ENCODE measurements around the gene CDKN2C. TPM values are rescaled to one million over a fixed set of nuclear protein-coding genes. Genes with fewer than 3 reads are reported as not detected.

Gene CDKN2C
- total RNA-seq, 1 experiment from 2014 or later, result 3.5 TPM

- no TSS peak for BruUV-seq (replicated peaks)
- Mint-ChIP-seq H3K27me3 (ENCODE audit: insufficient read depth, unreplicated experiment) (no peaks in the 10 kb centered on the region), H3K27ac (ENCODE audit: unreplicated experiment) (no peak overlapping the region), H3K9me3 (ENCODE audit: unreplicated experiment) (no peaks in the 10 kb centered on the region), H3K36me3 (ENCODE audit: insufficient read depth, unreplicated experiment) (peaks cover 6% of the 10 kb centered on the region), H3K4me3 (ENCODE audit: unreplicated experiment) (no peak overlapping the region), H3K4me1 (ENCODE audit: low read depth, unreplicated experiment) (no peaks in the 10 kb centered on the region)
- no peak for TF ChIP-seq CTCF (IDR thresholded peaks at IDR 0.05; ENCODE audit: insufficient read depth in 1 of 2, low read depth in 1 of 2, low read length in 1 of 2, severe bottlenecking in 1 of 2, unreplicated experiment in 1 of 2)
- DNase-seq, result no peak
- no peaks in the 10 kb centered on the region for H3K36me3 ChIP-seq (ENCODE audit: control insufficient read depth, insufficient read depth, low read length)
- no peaks in the 10 kb centered on the region for H3K4me1 ChIP-seq
- H3K4me3 ChIP-seq (ENCODE audit: low read depth, low read length), result no peak overlapping the region
- POLR2A ChIA-PET, result no interaction called here
- H3K9me3 ChIP-seq, result no peaks in the 10 kb centered on the region
- intact Hi-C loops (cut with micrococcal nuclease; ENCODE audit: unreplicated experiment), result loop anchor here (5.0 to 10.0 kb wide), 2 partner anchors 38 to 190 kb away; no protein-coding TSS in a partner anchor
- CTCF ChIA-PET, result no interaction called here
- H3K27me3 ChIP-seq (replicated peaks; ENCODE audit: control insufficient read depth, insufficient read depth, low read length), result no peaks in the 10 kb centered on the region
Observed at GRCh38 chr1:50964863-50965262, 5.2 kb upstream of the CDKN2C start.

- Histone ChIP-seq H3K4me3 (ENCODE audit: low read depth, low read length) (no peak overlapping the region), H3K27me3 (replicated peaks; ENCODE audit: control insufficient read depth, insufficient read depth, low read length) (no peaks in the 10 kb centered on the region), H3K9me3 (no peaks in the 10 kb centered on the region), H3K36me3 (ENCODE audit: control insufficient read depth, insufficient read depth, low read length) (no peaks in the 10 kb centered on the region), H3K4me1 (no peaks in the 10 kb centered on the region)
- Mint-ChIP-seq H3K4me3 (ENCODE audit: unreplicated experiment) (peak overlapping the region; percentile 81), H3K27ac (ENCODE audit: unreplicated experiment) (no peak overlapping the region), H3K4me1 (ENCODE audit: low read depth, unreplicated experiment) (no peaks in the 10 kb centered on the region), H3K36me3 (ENCODE audit: insufficient read depth, unreplicated experiment) (no peaks in the 10 kb centered on the region), H3K27me3 (ENCODE audit: insufficient read depth, unreplicated experiment) (no peaks in the 10 kb centered on the region), H3K9me3 (ENCODE audit: unreplicated experiment) (no peaks in the 10 kb centered on the region)
- BruUV-seq (replicated peaks), result no TSS peak
- no peak for DNase-seq
- CTCF ChIA-PET, result no interaction called here
- POLR2A ChIA-PET, result no interaction called here
- TF ChIP-seq CTCF (IDR thresholded peaks at IDR 0.05; ENCODE audit: insufficient read depth in 1 of 2, low read depth in 1 of 2, low read length in 1 of 2, severe bottlenecking in 1 of 2, unreplicated experiment in 1 of 2), result no peak
- intact Hi-C loops (cut with micrococcal nuclease; ENCODE audit: unreplicated experiment), result loop anchor here (5.0 to 10.0 kb wide), 2 partner anchors 40 to 192 kb away; no protein-coding TSS in a partner anchor
Observed at GRCh38 chr1:50966991-50967390, 3.1 kb upstream of the CDKN2C start.

- Mint-ChIP-seq H3K36me3 (ENCODE audit: insufficient read depth, unreplicated experiment) (no peaks in the 10 kb centered on the region), H3K27me3 (ENCODE audit: insufficient read depth, unreplicated experiment) (no peaks in the 10 kb centered on the region), H3K27ac (ENCODE audit: unreplicated experiment) (no peak overlapping the region), H3K4me1 (ENCODE audit: low read depth, unreplicated experiment) (no peaks in the 10 kb centered on the region), H3K4me3 (ENCODE audit: unreplicated experiment) (peak overlapping the region; percentile 81), H3K9me3 (ENCODE audit: unreplicated experiment) (no peaks in the 10 kb centered on the region)
- H3K4me1 ChIP-seq, result no peaks in the 10 kb centered on the region
- POLR2A ChIA-PET, result interaction anchor here (0.6 kb wide), 1 partner anchor 96 kb away, joined by 8 read pairs; no protein-coding TSS in a partner anchor
- H3K4me3 ChIP-seq (ENCODE audit: low read depth, low read length), result peak overlapping the region; percentile 79
- no peaks in the 10 kb centered on the region for H3K36me3 ChIP-seq (ENCODE audit: control insufficient read depth, insufficient read depth, low read length)
- TSS peak; percentile 55 for BruUV-seq (replicated peaks)
- peak in 1 of 2 experiments; percentile 30 for TF ChIP-seq CTCF (IDR thresholded peaks at IDR 0.05; ENCODE audit: insufficient read depth in 1 of 2, low read depth in 1 of 2, low read length in 1 of 2, severe bottlenecking in 1 of 2, unreplicated experiment in 1 of 2)
- intact Hi-C loops (cut with micrococcal nuclease; ENCODE audit: unreplicated experiment), result loop anchor here (1.0 to 10.0 kb wide), 4 partner anchors 7 to 193 kb away; partner anchors contain the start of gene FAF1
- DNase-seq, result no peak
- H3K9me3 ChIP-seq, result no peaks in the 10 kb centered on the region
- CTCF ChIA-PET, result interaction anchor here (1.8 kb wide), 1 partner anchor 38 kb away, joined by 9 read pairs; no protein-coding TSS in a partner anchor
- H3K27me3 ChIP-seq (replicated peaks; ENCODE audit: control insufficient read depth, insufficient read depth, low read length), result no peaks in the 10 kb centered on the region
Observed at GRCh38 chr1:50967416-50968157, 2.5 kb upstream of the CDKN2C start.
